H1 (cell line): ENCODE data around the gene PIK3CG. TPM values are rescaled to one million over a fixed set of nuclear protein-coding genes. Genes with fewer than 3 reads are reported as not detected.

Experiments used
- CTCF ChIA-PET: fragments of 300-600 bp; sonication (Branson Sonifier 250); formaldehyde crosslinking; loops from one replicate; lab custom pipeline; 2021; ENCODE audit not compliant: partially characterized antibody; lab: Charles Lee
- POLR2A ChIA-PET: fragments of 300-600 bp; sonication (Branson Sonifier 250); formaldehyde crosslinking; loops from one replicate; lab custom pipeline; 2021; ENCODE audit warnings: inconsistent platforms; ENCODE audit not compliant: partially characterized antibody; lab: Charles Lee
- DNase-seq, 2 experiments: peaks; one replicate each; pipeline versions ENCODE4 v3.0.0 to v3.0.0-alpha.2; 2010 to 2022; ENCODE audit warnings: low spot score in 2 of 2, low read depth in 1 of 2, mixed read lengths in 1 of 2
- FAIRE-seq: peaks from 2 replicates; lab custom pipeline; 2011; peaks lifted over from hg19 to GRCh38; lab: Jason Lieb, UNC
- H2AFZ ChIP-seq: 2 replicates; pipeline ENCODE4 v1.8.1; 2012; ENCODE audit warnings: low read length, inconsistent platforms
- H2AK5ac ChIP-seq: 2 replicates; pipeline ENCODE4 v1.6.1; 2013; ENCODE audit warnings: low read depth, low read length
- H2BK120ac ChIP-seq: replicated peaks from 2 replicates; pipeline ENCODE3; 2013; ENCODE audit warnings: low read depth, low read length, inconsistent platforms
- H2BK12ac ChIP-seq: 2 replicates; pipeline ENCODE4 v1.6.1; 2013; ENCODE audit warnings: low read depth, low read length
- H2BK15ac ChIP-seq: 2 replicates; pipeline ENCODE4 v1.6.1; 2013; ENCODE audit warnings: low read length
- H2BK20ac ChIP-seq: 2 replicates; pipeline ENCODE4 v1.6.1; 2013; ENCODE audit warnings: low read length
- H2BK5ac ChIP-seq: 2 replicates; pipeline ENCODE4 v1.6.1; 2013; ENCODE audit warnings: low read depth, low read length
- H3K14ac ChIP-seq: 2 replicates; pipeline ENCODE4 v1.6.1; 2013; ENCODE audit warnings: inconsistent platforms; ENCODE audit not compliant: insufficient read length
- H3K18ac ChIP-seq: 2 replicates; pipeline ENCODE4 v1.6.1; 2013; ENCODE audit warnings: low read length; ENCODE audit errors: extremely low read depth
- H3K23ac ChIP-seq: 2 replicates; pipeline ENCODE4 v1.6.1; 2013; ENCODE audit warnings: inconsistent platforms; ENCODE audit not compliant: insufficient read length
- H3K23me2 ChIP-seq: 2 replicates; pipeline ENCODE4 v1.6.1; 2013; ENCODE audit warnings: low read depth, low read length
- H3K27ac ChIP-seq: 2 replicates; pipeline ENCODE4 v1.6.1; 2011; ENCODE audit warnings: low read depth, low read length, inconsistent platforms
- H3K27me3 ChIP-seq, 4 experiments: replicated peaks in 1 of 4; 1 replicate in 1 of 4; 2 replicates in 3 of 4; pipeline versions ENCODE4 v1.6.1 to v1.8.1; 2011 to 2013; ENCODE audit warnings: low read length in 3 of 4, mild to moderate bottlenecking in 3 of 4, inconsistent platforms in 2 of 4, mixed read lengths in 2 of 4, moderate library complexity in 1 of 4; ENCODE audit not compliant: control insufficient read depth in 3 of 4, insufficient read depth in 3 of 4; ENCODE audit errors: extremely low read depth in 1 of 4
- H3K36me3 ChIP-seq, 4 experiments: 2 replicates each; pipeline versions ENCODE4 v1.6.1 to v1.8.1; 2011 to 2013; ENCODE audit warnings: mild to moderate bottlenecking in 4 of 4, low read length in 3 of 4, moderate library complexity in 2 of 4, control low read depth in 1 of 4, inconsistent platforms in 1 of 4; ENCODE audit not compliant: insufficient read depth in 4 of 4, control insufficient read depth in 2 of 4
- H3K4ac ChIP-seq: replicated peaks from 2 replicates; pipeline ENCODE3; 2013; ENCODE audit warnings: low read length, low read depth, mixed read lengths, inconsistent platforms; ENCODE audit not compliant: insufficient read length
- H3K4me1 ChIP-seq, 4 experiments: replicated peaks in 1 of 4; 1 replicate in 1 of 4; 2 replicates in 3 of 4; pipeline versions ENCODE4 v1.6.1 to v1.8.1; 2011 to 2013; ENCODE audit warnings: low read length in 3 of 4, inconsistent platforms in 2 of 4, mixed read lengths in 1 of 4; ENCODE audit not compliant: insufficient read depth in 4 of 4, control insufficient read depth in 3 of 4
- H3K4me2 ChIP-seq, 2 experiments: 2 replicates each; pipeline versions ENCODE4 v1.6.1 to v1.8.1; 2011 to 2013; ENCODE audit warnings: low read depth in 2 of 2, low read length in 2 of 2, control low read depth in 1 of 2, inconsistent platforms in 1 of 2, mild to moderate bottlenecking in 1 of 2; ENCODE audit not compliant: insufficient read depth in 1 of 2
- H3K4me3 ChIP-seq, 4 experiments: fragments of 200-600, 300-600 bp in 1 of 4; sonication (generic), shearing (Covaris generic), sonication (Bioruptor Twin) in 1 of 4; 2 replicates each; pipeline versions ENCODE4 v1.5.1 to v1.8.1; 2011 to 2016; ENCODE audit warnings: low read length in 4 of 4, low read depth in 3 of 4, control low read depth in 2 of 4, inconsistent platforms in 2 of 4, mild to moderate bottlenecking in 2 of 4, mixed read lengths in 1 of 4, moderate library complexity in 1 of 4; ENCODE audit not compliant: insufficient read depth in 2 of 4; ENCODE audit errors: extremely low read depth in 1 of 4
- H3K56ac ChIP-seq: replicated peaks from 2 replicates; pipeline ENCODE3; 2013; ENCODE audit warnings: low read depth, mild to moderate bottlenecking, mixed read lengths, low read length, inconsistent platforms; ENCODE audit not compliant: insufficient read length
- H3K79me1 ChIP-seq: 2 replicates; pipeline ENCODE4 v1.6.1; 2013; ENCODE audit warnings: low read depth, low read length, control low read depth
- H3K79me2 ChIP-seq, 2 experiments: 2 replicates each; pipeline versions ENCODE4 v1.6.1 to v1.8.1; 2012 to 2013; ENCODE audit warnings: low read length in 2 of 2, mild to moderate bottlenecking in 2 of 2, inconsistent platforms in 1 of 2; ENCODE audit not compliant: insufficient read depth in 2 of 2, control insufficient read depth in 1 of 2
- H3K9ac ChIP-seq, 4 experiments: replicated peaks in 1 of 4; 1 replicate in 1 of 4; 2 replicates in 3 of 4; pipeline versions ENCODE4 v1.6.1 to v1.8.1; 2011 to 2013; ENCODE audit warnings: low read depth in 3 of 4, low read length in 3 of 4, control low read depth in 2 of 4, mild to moderate bottlenecking in 2 of 4, moderate library complexity in 2 of 4, inconsistent platforms in 1 of 4; ENCODE audit errors: extremely low read depth in 1 of 4
- H3K9me3 ChIP-seq, 2 experiments: 2 replicates each; pipeline versions ENCODE4 v1.6.1 to v1.8.1; 2012 to 2013; ENCODE audit warnings: mild to moderate bottlenecking in 2 of 2, moderate library complexity in 2 of 2, control low read depth in 1 of 2, inconsistent platforms in 1 of 2, low read depth in 1 of 2, low read length in 1 of 2, mixed read lengths in 1 of 2; ENCODE audit not compliant: insufficient read depth in 2 of 2
- H4K20me1 ChIP-seq, 2 experiments: replicated peaks in 1 of 2; 2 replicates each; pipeline versions ENCODE3 to v1.8.1; 2011 to 2013; ENCODE audit warnings: inconsistent platforms in 2 of 2, low read length in 2 of 2, mild to moderate bottlenecking in 1 of 2; ENCODE audit not compliant: insufficient read depth in 2 of 2, control insufficient read depth in 1 of 2
- H4K5ac ChIP-seq: 2 replicates; pipeline ENCODE4 v1.6.1; 2013; ENCODE audit warnings: low read length, low read depth, mixed read lengths, inconsistent platforms; ENCODE audit not compliant: insufficient read length
- H4K8ac ChIP-seq: 2 replicates; pipeline ENCODE4 v1.8.0; 2013; ENCODE audit warnings: mild to moderate bottlenecking, moderate library complexity, low read length, inconsistent platforms; ENCODE audit not compliant: insufficient read depth; ENCODE audit errors: extremely low read depth
- H4K91ac ChIP-seq: replicated peaks from 2 replicates; pipeline ENCODE3; 2013; ENCODE audit warnings: low read length, mixed read lengths, inconsistent platforms; ENCODE audit not compliant: insufficient read length
- ASH2L ChIP-seq: fragments of 200-600, 300-600 bp; sonication (generic); IDR thresholded peaks from one replicate; pipeline ENCODE4 v1.7.1; 2017; ENCODE audit warnings: low read length
- BCL11A ChIP-seq, 2 experiments: IDR thresholded peaks; one replicate each; pipeline ENCODE4 v1.6.1; 2011; ENCODE audit warnings: low read depth in 2 of 2, low read length in 2 of 2, mild to moderate bottlenecking in 2 of 2
- GTF2F1 ChIP-seq: IDR thresholded peaks from 2 replicates; pipeline ENCODE4 v1.6.1; 2012; ENCODE audit warnings: low read depth, low read length, improper control_type of control experiment, borderline replicate concordance
- JUN ChIP-seq: IDR thresholded peaks from 2 replicates; pipeline ENCODE4 v1.6.1; 2011; ENCODE audit warnings: low read depth, mild to moderate bottlenecking, improper control_type of control experiment, low read length
- MAX ChIP-seq: IDR thresholded peaks from 2 replicates; pipeline ENCODE4 v1.6.1; 2012; ENCODE audit warnings: inconsistent platforms
- POLR2AphosphoS5 ChIP-seq: IDR thresholded peaks from 2 replicates; pipeline ENCODE4 v1.6.1; 2011; ENCODE audit warnings: low read depth, low read length
- RNF2 ChIP-seq: fragments of 200-900, 300-1000 bp; sonication (generic); IDR thresholded peaks from 2 replicates; pipeline ENCODE4 v1.7.1; 2016; ENCODE audit warnings: borderline replicate concordance, low read depth, mild to moderate bottlenecking, antibody characterized with exemption, low read length; ENCODE audit not compliant: poor library complexity, severe bottlenecking; ENCODE audit errors: missing control alignments
- SAP30 ChIP-seq: fragments of 300-600 bp; sonication (generic); IDR thresholded peaks from 2 replicates; pipeline ENCODE4 v1.7.1; 2012; ENCODE audit warnings: low read length, moderate library complexity, mild to moderate bottlenecking, inconsistent platforms; ENCODE audit not compliant: insufficient read depth, insufficient replicate concordance
- SP4 ChIP-seq: IDR thresholded peaks from 2 replicates; pipeline ENCODE4 v1.6.1; 2012; ENCODE audit warnings: low read length, inconsistent platforms
- SUZ12 ChIP-seq: fragments of 200-600 bp; sonication (generic); IDR thresholded peaks from 2 replicates; pipeline ENCODE4 v1.6.1; 2012; ENCODE audit warnings: mild to moderate bottlenecking, inconsistent platforms, low read length, moderate library complexity, mixed read lengths
- TAF7 ChIP-seq: optimal IDR thresholded peaks from 2 replicates; pipeline ENCODE3; 2011; ENCODE audit warnings: low read depth, mild to moderate bottlenecking, inconsistent platforms, low read length, moderate library complexity, borderline replicate concordance
- ZNF274 ChIP-seq: IDR thresholded peaks from 2 replicates; pipeline ENCODE4 v1.7.0; 2012; ENCODE audit warnings: low read length, borderline replicate concordance; ENCODE audit errors: extremely low read depth
- WGBS, 2 experiments: shearing (Covaris generic) in 1 of 2; methylation state at CpG; one replicate each; pipeline versions ENCODE4 v1.1.6 to v1.1.7; 2013 to 2015; ENCODE audit warnings: low lambda C conversion rate in 2 of 2, mixed read lengths in 2 of 2, inconsistent platforms in 1 of 2, low coverage in 1 of 2, missing lambda C conversion rate in 1 of 2; ENCODE audit not compliant: insufficient replicate concordance in 2 of 2, insufficient coverage in 1 of 2, insufficient read length in 1 of 2; ENCODE audit errors: extremely low coverage in 1 of 2, missing lambda C conversion rate in 1 of 2; 5-methylcytosine and 5-hydroxymethylcytosine counted together
- polyA plus RNA-seq, 7 experiments: library from polyadenylated mRNA; depleted of rRNA in 3 of 7; stranded (reverse) in 5 of 7; unstranded in 2 of 7; fragments of >200 nt in 5 of 7; fragments of 200-250 nt in 2 of 7; gene quantifications; 1 replicate in 5 of 7; 2 replicates in 1 of 7; 4 replicates in 1 of 7; pipeline versions ENCODE4 v1.2.1 to v1.2.3, GENCODE V29; 2011 to 2013; ENCODE audit warnings: missing spikeins in 2 of 7, mixed read lengths in 2 of 7
- total RNA-seq: library from RNA; stranded (reverse); fragmentation: NEBNext Ultra II Directional; extraction: Animal tissue kit (Norgen Biotek cat#: 25700); gene quantifications from 2 replicates; pipeline ENCODE4 v1.2.1, GENCODE V29; 2021

Gene PIK3CG
- total and polyA plus RNA-seq, 2 of the 8 experiments (the other 6 are each of a cell fraction or from before 2014, with no cell fraction given), result not detected

DNA sequence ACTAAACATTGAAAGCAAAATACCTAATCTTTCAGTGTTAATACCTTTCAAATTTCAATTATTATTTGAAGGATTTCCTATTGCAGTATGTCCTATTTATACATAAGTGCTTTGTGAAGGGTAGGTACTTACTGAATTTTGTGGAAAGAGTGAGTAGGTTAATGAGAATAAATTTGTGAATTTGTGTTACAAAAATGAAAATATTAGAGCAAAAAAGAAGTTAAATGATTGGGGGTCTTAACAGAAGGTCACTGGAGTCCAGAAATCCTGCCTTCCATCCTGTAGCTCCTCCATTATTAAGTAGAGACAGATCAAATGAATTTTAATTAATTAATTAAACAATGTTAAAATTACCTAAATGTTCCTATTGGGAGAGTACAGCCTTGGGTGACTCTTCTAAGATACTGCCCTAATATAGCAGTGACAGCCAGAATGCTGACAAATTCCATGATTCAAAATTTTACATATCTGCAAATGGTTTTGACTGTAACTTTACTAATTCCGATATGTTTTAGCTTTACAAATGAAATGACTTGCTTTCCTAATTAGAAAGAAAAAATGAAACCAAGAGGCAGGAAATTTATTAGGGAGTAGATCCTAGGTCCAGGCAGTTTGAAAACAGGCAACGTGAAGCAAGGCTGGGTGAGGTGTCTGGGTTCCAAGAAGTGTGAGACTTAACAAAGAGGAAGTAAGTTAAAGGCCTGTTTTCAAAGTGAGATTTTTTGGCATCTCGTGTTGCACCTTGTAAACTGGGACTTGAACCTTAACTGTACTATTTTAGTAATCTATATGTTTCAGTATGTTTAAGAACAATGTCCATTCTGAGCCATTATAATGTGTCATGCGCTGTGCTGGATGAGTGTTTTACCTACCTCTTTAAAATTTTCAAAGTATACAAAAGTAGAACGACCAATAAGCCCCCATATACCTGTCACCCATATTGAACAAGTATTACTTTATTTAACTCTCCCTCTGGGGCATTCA is 1.5 kb downstream of the PIK3CG start:
- Histone ChIP-seq H3K79me1 (no peaks in the 10 kb centered on the region), H3K4me2 (no peak overlapping the region), H2BK12ac (no peak overlapping the region), H2BK5ac (no peak overlapping the region), H3K9me3 (no peaks in the 10 kb centered on the region; a peak in 1 of 4 replicates), H3K4ac (no peak overlapping the region), H3K23ac (no peak overlapping the region), H4K20me1 (no peaks in the 10 kb centered on the region), H4K91ac (no peak overlapping the region), H3K56ac (no peak overlapping the region), H3K79me2 (no peaks in the 10 kb centered on the region), H3K27ac (no peak overlapping the region), H2BK20ac (no peak overlapping the region), H3K27me3 (no peaks in the 10 kb centered on the region), H3K23me2 (no peaks in the 10 kb centered on the region), H4K5ac (no peak overlapping the region), H3K4me3 (no peak overlapping the region), H3K14ac (no peak overlapping the region), H3K36me3 (no peaks in the 10 kb centered on the region), H3K4me1 (no peaks in the 10 kb centered on the region), H3K18ac (no peak overlapping the region), H2BK120ac (no peak overlapping the region), H2AK5ac (no peak overlapping the region), H4K8ac (no peak overlapping the region), H3K9ac (no peak overlapping the region), H2AFZ (no peak overlapping the region), H2BK15ac (no peak overlapping the region)
- CTCF ChIA-PET, result no interaction called here
- POLR2A ChIA-PET, result no interaction called here
- FAIRE-seq (no peak), DNase-seq (no peak)
- WGBS, 2 experiments, result 89% methylated on average over 5 of the region's 5 CpGs; no CpG with 5 or more reads in 1 of the 2 experiments
- TF ChIP-seq POLR2AphosphoS5 (no peak), JUN (no peak), MAX (no peak), SAP30 (no peak), SP4 (no peak), ASH2L (no peak), TAF7 (no peak), RNF2 (no peak), SUZ12 (no peak), ZNF274 (no peak), GTF2F1 (no peak), BCL11A (IDR thresholded peaks at IDR 0.05; ENCODE audit: low read depth in 2 of 2, low read length in 2 of 2) (no peak)
